Adrenal gland (tissue), 5 donors: ENCODE results near the gene ANKRD44.

Experiments used
- CTCF ChIP-seq, 6 experiments: fragments of 450-650 bp in 4 of 6; fragments of 200-600 bp in 2 of 6; sonication (generic) in 1 of 6; IDR thresholded peaks; 1 replicate in 5 of 6; 2 replicates in 1 of 6; pipeline versions ENCODE4 v1.5.1 to v1.8.0; 2016 to 2021; ENCODE audit warnings: antibody characterized with exemption in 6 of 6, mild to moderate bottlenecking in 2 of 6, moderate library complexity in 1 of 6
- POLR2A ChIP-seq, 2 donors: fragments of 450-650 bp; IDR thresholded peaks; one replicate each; pipeline ENCODE4 v1.6.1; 2017; ENCODE audit warnings: antibody characterized with exemption in 2 of 2, mild to moderate bottlenecking in 2 of 2, moderate library complexity in 1 of 2
- donor health status: DM: no; HTN: no; CAD: no.

GRCh38 chr2:197097578-197098366 lies 212.8 kb downstream of the ANKRD44 start:
- no peak for TF ChIP-seq CTCF (IDR thresholded peaks at IDR 0.05)
- no peak for TF ChIP-seq POLR2A (IDR thresholded peaks at IDR 0.05)
